GM12878 (cell line): ENCODE results near the gene DENND1C. TPM values are rescaled to one million over a fixed set of nuclear protein-coding genes. Genes with fewer than 3 reads are reported as not detected.

ENCODE experiments used
- BHLHE40 ChIP-seq, 2 experiments: fragments of 450-650 bp in 1 of 2; IDR thresholded peaks; 2 replicates each; pipeline ENCODE4 v1.6.1; 2011 to 2017; ENCODE audit warnings: low read depth in 2 of 2, borderline replicate concordance in 1 of 2, improper control_type of control experiment in 1 of 2, low read length in 1 of 2, mild to moderate bottlenecking in 1 of 2
- ETV6 ChIP-seq, 2 experiments: fragments of 450-650 bp in 1 of 2; IDR thresholded peaks in 1 of 2; conservative IDR thresholded peaks in 1 of 2; 2 replicates each; pipeline ENCODE4 v1.6.1; 2014; ENCODE audit warnings: antibody characterized with exemption in 1 of 2, borderline replicate concordance in 1 of 2, low read depth in 1 of 2, mild to moderate bottlenecking in 1 of 2, moderate library complexity in 1 of 2
- FOXK2 ChIP-seq: fragments of 450-650 bp; IDR thresholded peaks from 2 replicates; pipeline ENCODE4 v1.6.1; 2017; ENCODE audit warnings: mild to moderate bottlenecking, moderate library complexity
- KLF5 ChIP-seq: fragments of 450-650 bp; IDR thresholded peaks from 2 replicates; pipeline ENCODE4 v1.6.1; 2014; ENCODE audit warnings: mild to moderate bottlenecking; ENCODE audit not compliant: partially characterized antibody
- NBN ChIP-seq: fragments of 450-650 bp; IDR thresholded peaks from 2 replicates; pipeline ENCODE4 v1.6.1; 2016
- NFYB ChIP-seq: IDR thresholded peaks from 2 replicates; pipeline ENCODE4 v1.6.1; 2011; ENCODE audit warnings: low read depth, mild to moderate bottlenecking, low read length, improper control_type of control experiment, moderate library complexity; ENCODE audit not compliant: insufficient read depth
- NRF1 ChIP-seq: conservative IDR thresholded peaks from 2 replicates; pipeline ENCODE4 v1.6.1; 2011; ENCODE audit warnings: mild to moderate bottlenecking, low read depth, low read length, improper control_type of control experiment
- POLR2A ChIP-seq: IDR thresholded peaks from 2 replicates; pipeline ENCODE4 v1.6.1; 2011; ENCODE audit warnings: low read depth, mild to moderate bottlenecking, low read length
- RB1 ChIP-seq: fragments of 450-650 bp; formaldehyde crosslinking; IDR thresholded peaks from 2 replicates; pipeline ENCODE4 v1.6.1; 2017; ENCODE audit warnings: mild to moderate bottlenecking, borderline replicate concordance
- RELB ChIP-seq: fragments of 450-650 bp; IDR thresholded peaks from 2 replicates; pipeline ENCODE4 v1.6.1; 2017; ENCODE audit warnings: low read depth, mild to moderate bottlenecking, moderate library complexity
- REST ChIP-seq: IDR thresholded peaks from 2 replicates; pipeline ENCODE4 v1.6.1; 2012; ENCODE audit warnings: mild to moderate bottlenecking, low read depth, low read length
- RFX5 ChIP-seq: IDR thresholded peaks from 2 replicates; pipeline ENCODE4 v1.6.1; 2011; ENCODE audit warnings: low read depth, low read length, improper control_type of control experiment
- SMAD5 ChIP-seq: IDR thresholded peaks from 2 replicates; pipeline ENCODE4 v1.6.1; 2016; ENCODE audit warnings: antibody characterized with exemption, low read depth
- SPI1 ChIP-seq: IDR thresholded peaks from 2 replicates; pipeline ENCODE4 v1.6.1; 2011; ENCODE audit warnings: low read depth, mild to moderate bottlenecking, low read length, moderate library complexity, borderline replicate concordance; ENCODE audit not compliant: insufficient read depth
- STAT1 ChIP-seq: fragments of 450-650 bp; conservative IDR thresholded peaks from 2 replicates; pipeline ENCODE4 v1.6.1; 2014; ENCODE audit warnings: antibody characterized with exemption, mild to moderate bottlenecking
- STAT3 ChIP-seq: IDR thresholded peaks from 2 replicates; pipeline ENCODE4 v1.6.1; 2011; ENCODE audit warnings: low read depth, low read length, improper control_type of control experiment
- USF1 ChIP-seq: IDR thresholded peaks from 2 replicates; pipeline ENCODE4 v1.6.1; 2011; ENCODE audit warnings: borderline replicate concordance, low read depth, mild to moderate bottlenecking, moderate library complexity, mixed read lengths, low read length; ENCODE audit not compliant: insufficient read depth; ENCODE audit errors: extremely low read length
- YY1 ChIP-seq: IDR thresholded peaks from 2 replicates; pipeline ENCODE4 v1.6.1; 2011; ENCODE audit warnings: low read depth, mild to moderate bottlenecking, low read length
- ZBED1 ChIP-seq: IDR thresholded peaks from 2 replicates; pipeline ENCODE4 v1.6.1; 2016; ENCODE audit warnings: borderline replicate concordance
- ZNF687 ChIP-seq: fragments of 450-650 bp; IDR thresholded peaks from 2 replicates; pipeline ENCODE4 v1.6.1; 2017; ENCODE audit warnings: mild to moderate bottlenecking, moderate library complexity
- polyA plus RNA-seq, 11 experiments: library from polyadenylated mRNA; depleted of rRNA in 4 of 11; unstranded in 6 of 11; stranded (reverse) in 5 of 11; fragments of >200 nt; fragmentation: Nextera tagmentation in 4 of 11; fragmentation: Illumina TruSeq in 1 of 11; extraction: Ambion mirVana in 4 of 11; extraction: Trizol in 1 of 11; gene quantifications; 1 replicate in 1 of 11; 2 replicates in 10 of 11; pipeline versions ENCODE4 v1.2.1 to v1.2.3, GENCODE V29; 2011 to 2016; ENCODE audit warnings: inconsistent platforms in 2 of 11, missing spikeins in 2 of 11, low read depth in 1 of 11
- total RNA-seq, 4 experiments: library from RNA; depleted of rRNA in 3 of 4; stranded (reverse); fragments of >200 nt in 3 of 4; fragmentation: Illumina TruSeq in 1 of 4; extraction: Trizol in 1 of 4; gene quantifications; 2 replicates each; pipeline versions ENCODE4 v1.2.1 to v1.2.3, GENCODE V29; 2013 to 2021

The DENND1C gene
- total and polyA plus RNA-seq, 10 of the 15 experiments (the other 5 are each of a cell fraction or from before 2014, with no cell fraction given): 2.4 to 54.3 (median 32.7) TPM

DNA sequence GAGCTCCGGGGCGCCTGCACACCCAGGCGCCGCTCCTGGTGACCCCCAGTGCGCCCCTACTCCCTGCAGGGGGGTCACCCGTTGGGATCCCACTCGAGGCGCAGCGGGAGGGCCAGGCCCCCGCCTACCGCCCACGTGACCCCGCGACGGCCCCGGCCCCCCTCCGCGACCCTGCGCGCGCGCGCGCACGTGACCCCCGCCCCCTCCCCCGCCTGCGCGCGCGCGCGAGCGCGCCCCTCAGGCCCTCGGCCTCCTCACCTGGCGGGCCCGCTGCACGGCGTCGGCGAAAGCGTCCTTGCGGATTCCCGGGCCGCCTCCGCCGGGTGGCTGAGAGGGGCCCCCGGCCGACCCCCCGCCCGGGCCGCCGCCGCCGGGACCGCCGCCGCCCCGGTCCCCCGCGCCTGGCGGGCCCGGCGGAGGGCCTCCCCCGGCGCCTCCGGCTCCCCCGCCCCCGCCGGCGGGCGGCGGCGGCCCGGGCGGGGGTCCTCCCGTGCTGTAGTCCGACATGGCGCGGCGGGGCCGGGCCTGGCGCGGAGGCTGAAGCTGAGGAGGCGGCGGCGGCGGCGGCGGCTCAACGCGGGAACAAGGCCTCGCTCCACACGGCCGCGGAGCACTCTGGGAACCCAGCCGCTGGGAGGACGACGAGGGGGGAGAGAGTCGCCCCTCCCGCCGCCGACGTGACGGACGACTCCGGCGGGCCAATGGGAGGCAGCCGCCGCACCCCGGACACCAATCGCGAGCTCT lies 57.2 kb downstream of the DENND1C start, which contains the start of gene KHSRP (continued):
- TF ChIP-seq REST (no peak), SPI1 (no peak), USF1 (peak; percentile 79), FOXK2 (no peak), BHLHE40 (IDR thresholded peaks at IDR 0.05; ENCODE audit: borderline replicate concordance in 1 of 2, low read depth in 2 of 2, low read length in 1 of 2) (peak; percentile 72 to 92; a peak in 3 of 4 replicates), ZBED1 (no peak), NBN (0 out of 2 replicates have a peak, but pooled peaks have one; percentile 16), RELB (no peak), SMAD5 (0 out of 2 replicates have a peak, but pooled peaks have one; percentile 26), ZNF687 (0 out of 2 replicates have a peak, but pooled peaks have one; percentile 23), RB1 (peak; percentile 68; the same call in 1 of the 2 replicates), YY1 (0 out of 2 replicates have a peak, but pooled peaks have one; percentile 3), STAT3 (no peak), RFX5 (peak; percentile 80; the same call in 1 of the 2 replicates), POLR2A (peak; percentile 93), KLF5 (no peak), STAT1 (no peak), NFYB (no peak), NRF1 (no peak), ETV6 (conservative IDR thresholded peaks at IDR 0.05 in 1 of 2, IDR thresholded peaks at IDR 0.05 in 1 of 2; ENCODE audit: borderline replicate concordance in 1 of 2, low read depth in 1 of 2) (no peak)
